ENCODE measurements around the gene ZNF609.

DNA sequence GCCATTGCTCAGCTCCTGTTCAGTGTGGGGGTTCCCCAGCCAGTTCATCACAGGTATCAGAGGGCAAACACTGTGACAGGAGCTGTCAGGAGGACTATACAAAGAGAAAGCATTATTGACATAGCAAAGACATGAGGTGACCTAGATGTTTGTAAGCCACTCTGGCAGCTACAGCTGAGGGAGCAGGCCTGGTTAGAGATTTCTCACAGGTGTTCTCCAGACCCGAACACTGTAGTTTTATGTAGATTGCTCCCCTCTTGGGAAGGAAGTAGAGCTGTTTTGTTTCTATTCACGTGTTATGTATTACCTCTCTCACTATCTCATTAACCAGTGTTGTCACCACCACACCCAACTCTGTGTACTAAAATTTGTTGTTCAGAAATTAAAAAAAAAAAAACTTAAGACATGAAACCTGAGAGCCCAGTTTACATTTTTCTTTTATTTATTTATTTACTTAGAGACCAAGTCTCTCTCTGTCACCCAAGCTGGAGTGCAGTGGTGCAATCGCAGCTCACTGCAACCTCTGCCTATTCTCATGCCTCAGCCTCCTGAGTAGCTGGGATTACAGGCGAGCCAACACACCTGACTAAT lies 191.3 kb downstream of the ZNF609 start:
- TF ChIP-seq, protein P1, sequence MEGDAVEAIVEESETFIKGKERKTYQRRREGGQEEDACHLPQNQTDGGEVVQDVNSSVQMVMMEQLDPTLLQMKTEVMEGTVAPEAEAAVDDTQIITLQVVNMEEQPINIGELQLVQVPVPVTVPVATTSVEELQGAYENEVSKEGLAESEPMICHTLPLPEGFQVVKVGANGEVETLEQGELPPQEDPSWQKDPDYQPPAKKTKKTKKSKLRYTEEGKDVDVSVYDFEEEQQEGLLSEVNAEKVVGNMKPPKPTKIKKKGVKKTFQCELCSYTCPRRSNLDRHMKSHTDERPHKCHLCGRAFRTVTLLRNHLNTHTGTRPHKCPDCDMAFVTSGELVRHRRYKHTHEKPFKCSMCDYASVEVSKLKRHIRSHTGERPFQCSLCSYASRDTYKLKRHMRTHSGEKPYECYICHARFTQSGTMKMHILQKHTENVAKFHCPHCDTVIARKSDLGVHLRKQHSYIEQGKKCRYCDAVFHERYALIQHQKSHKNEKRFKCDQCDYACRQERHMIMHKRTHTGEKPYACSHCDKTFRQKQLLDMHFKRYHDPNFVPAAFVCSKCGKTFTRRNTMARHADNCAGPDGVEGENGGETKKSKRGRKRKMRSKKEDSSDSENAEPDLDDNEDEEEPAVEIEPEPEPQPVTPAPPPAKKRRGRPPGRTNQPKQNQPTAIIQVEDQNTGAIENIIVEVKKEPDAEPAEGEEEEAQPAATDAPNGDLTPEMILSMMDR (IDR thresholded peaks at IDR 0.05 in 2 of 3, conservative IDR thresholded peaks at IDR 0.05 in 1 of 3; ENCODE audit: control insufficient read depth in 2 of 3, extremely low read depth in 1 of 3, insufficient read depth in 1 of 3, low read depth in 3 of 3, low read length in 3 of 3), result no peak
- TF ChIP-seq FOXK2 (IDR thresholded peaks at IDR 0.05), result no peak; the same call in 1 of the 2 replicates
- TF ChIP-seq, protein P2, sequence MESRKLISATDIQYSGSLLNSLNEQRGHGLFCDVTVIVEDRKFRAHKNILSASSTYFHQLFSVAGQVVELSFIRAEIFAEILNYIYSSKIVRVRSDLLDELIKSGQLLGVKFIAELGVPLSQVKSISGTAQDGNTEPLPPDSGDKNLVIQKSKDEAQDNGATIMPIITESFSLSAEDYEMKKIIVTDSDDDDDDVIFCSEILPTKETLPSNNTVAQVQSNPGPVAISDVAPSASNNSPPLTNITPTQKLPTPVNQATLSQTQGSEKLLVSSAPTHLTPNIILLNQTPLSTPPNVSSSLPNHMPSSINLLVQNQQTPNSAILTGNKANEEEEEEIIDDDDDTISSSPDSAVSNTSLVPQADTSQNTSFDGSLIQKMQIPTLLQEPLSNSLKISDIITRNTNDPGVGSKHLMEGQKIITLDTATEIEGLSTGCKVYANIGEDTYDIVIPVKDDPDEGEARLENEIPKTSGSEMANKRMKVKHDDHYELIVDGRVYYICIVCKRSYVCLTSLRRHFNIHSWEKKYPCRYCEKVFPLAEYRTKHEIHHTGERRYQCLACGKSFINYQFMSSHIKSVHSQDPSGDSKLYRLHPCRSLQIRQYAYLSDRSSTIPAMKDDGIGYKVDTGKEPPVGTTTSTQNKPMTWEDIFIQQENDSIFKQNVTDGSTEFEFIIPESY (IDR thresholded peaks at IDR 0.05), result no peak
- TF ChIP-seq, protein P3, sequence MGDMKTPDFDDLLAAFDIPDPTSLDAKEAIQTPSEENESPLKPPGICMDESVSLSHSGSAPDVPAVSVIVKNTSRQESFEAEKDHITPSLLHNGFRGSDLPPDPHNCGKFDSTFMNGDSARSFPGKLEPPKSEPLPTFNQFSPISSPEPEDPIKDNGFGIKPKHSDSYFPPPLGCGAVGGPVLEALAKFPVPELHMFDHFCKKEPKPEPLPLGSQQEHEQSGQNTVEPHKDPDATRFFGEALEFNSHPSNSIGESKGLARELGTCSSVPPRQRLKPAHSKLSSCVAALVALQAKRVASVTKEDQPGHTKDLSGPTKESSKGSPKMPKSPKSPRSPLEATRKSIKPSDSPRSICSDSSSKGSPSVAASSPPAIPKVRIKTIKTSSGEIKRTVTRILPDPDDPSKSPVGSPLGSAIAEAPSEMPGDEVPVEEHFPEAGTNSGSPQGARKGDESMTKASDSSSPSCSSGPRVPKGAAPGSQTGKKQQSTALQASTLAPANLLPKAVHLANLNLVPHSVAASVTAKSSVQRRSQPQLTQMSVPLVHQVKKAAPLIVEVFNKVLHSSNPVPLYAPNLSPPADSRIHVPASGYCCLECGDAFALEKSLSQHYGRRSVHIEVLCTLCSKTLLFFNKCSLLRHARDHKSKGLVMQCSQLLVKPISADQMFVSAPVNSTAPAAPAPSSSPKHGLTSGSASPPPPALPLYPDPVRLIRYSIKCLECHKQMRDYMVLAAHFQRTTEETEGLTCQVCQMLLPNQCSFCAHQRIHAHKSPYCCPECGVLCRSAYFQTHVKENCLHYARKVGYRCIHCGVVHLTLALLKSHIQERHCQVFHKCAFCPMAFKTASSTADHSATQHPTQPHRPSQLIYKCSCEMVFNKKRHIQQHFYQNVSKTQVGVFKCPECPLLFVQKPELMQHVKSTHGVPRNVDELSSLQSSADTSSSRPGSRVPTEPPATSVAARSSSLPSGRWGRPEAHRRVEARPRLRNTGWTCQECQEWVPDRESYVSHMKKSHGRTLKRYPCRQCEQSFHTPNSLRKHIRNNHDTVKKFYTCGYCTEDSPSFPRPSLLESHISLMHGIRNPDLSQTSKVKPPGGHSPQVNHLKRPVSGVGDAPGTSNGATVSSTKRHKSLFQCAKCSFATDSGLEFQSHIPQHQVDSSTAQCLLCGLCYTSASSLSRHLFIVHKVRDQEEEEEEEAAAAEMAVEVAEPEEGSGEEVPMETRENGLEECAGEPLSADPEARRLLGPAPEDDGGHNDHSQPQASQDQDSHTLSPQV (IDR thresholded peaks at IDR 0.05), result no peak
